ENCODE data around the gene TBC1D1. TPM values are rescaled to one million over a fixed set of nuclear protein-coding genes. Genes with fewer than 3 reads are reported as not detected.

The TBC1D1 gene
- polyA plus RNA-seq, 1 donor (not counting 4 experiments of a cell fraction or from before 2014, with no cell fraction given) = 32.5 TPM

- no peak for DNase-seq (ENCODE audit: low read depth, low spot score)
- no peak overlapping the region for H3K4me2 ChIP-seq (ENCODE audit: control insufficient read depth, extremely low read depth, insufficient read depth, low read depth, low read length)
- dilution Hi-C loops (cut with MboI; ENCODE audit: extremely low pct_ligation_motif_present, low sequenced_read_pairs) = no loop called here
- H3K27me3 ChIP-seq (ENCODE audit: control insufficient read depth, extremely low read depth, insufficient read depth, low read length) = no peaks in the 10 kb centered on the region
- H3K4me3 ChIP-seq (ENCODE audit: control insufficient read depth in 2 of 3, extremely low read depth in 1 of 3, insufficient read depth in 2 of 3, low read depth in 1 of 3, low read length in 3 of 3) = no peak overlapping the region
- H3K4me1 ChIP-seq (ENCODE audit: control insufficient read depth, extremely low read depth, insufficient read depth, low read length) = no peaks in the 10 kb centered on the region
- no peaks in the 10 kb centered on the region for H3K9me1 ChIP-seq (ENCODE audit: control insufficient read depth, extremely low read depth, insufficient read depth, low read length)
- no peak for FAIRE-seq
- H3K9ac ChIP-seq (ENCODE audit: control insufficient read depth, extremely low read depth, insufficient read depth, low read length) = no peak overlapping the region
- no peaks in the 10 kb centered on the region for H4K20me1 ChIP-seq (ENCODE audit: control insufficient read depth, extremely low read depth, insufficient read depth, low read length)
- H3K79me2 ChIP-seq (ENCODE audit: control insufficient read depth, insufficient read depth, low read length) = no peaks in the 10 kb centered on the region
- no peaks in the 10 kb centered on the region for H3K9me3 ChIP-seq (ENCODE audit: control insufficient read depth, low read depth, low read length)
- H3K36me3 ChIP-seq (ENCODE audit: control insufficient read depth in 2 of 2, extremely low read depth in 1 of 2, insufficient read depth in 2 of 2, low read length in 2 of 2) = peaks cover 0 to 2% of the 10 kb centered on the region in 2 experiments
- no peak overlapping the region for H3K27ac ChIP-seq (ENCODE audit: control insufficient read depth, insufficient read depth, low read length)
- no peak overlapping the region for H2AFZ ChIP-seq (ENCODE audit: control insufficient read depth, low read length)
- no peak for TF ChIP-seq EZH2 (IDR thresholded peaks at IDR 0.05; ENCODE audit: low read length)
- no peak for TF ChIP-seq CTCF (optimal IDR thresholded peaks at IDR 0.05 in 1 of 3, IDR thresholded peaks at IDR 0.05 in 1 of 3, conservative IDR thresholded peaks at IDR 0.05 in 1 of 3; ENCODE audit: extremely low read depth in 1 of 3, insufficient read depth in 2 of 3, low read length in 3 of 3)
Measured at GRCh38 chr4:38084877-38085711, 194.2 kb downstream of the TBC1D1 start.

GRCh38 chr4:38085751-38086150, 194.9 kb downstream of the TBC1D1 start:
- dilution Hi-C loops (cut with MboI; ENCODE audit: extremely low pct_ligation_motif_present, low sequenced_read_pairs) = no loop called here
- H3K79me2 ChIP-seq (ENCODE audit: control insufficient read depth, insufficient read depth, low read length) = no peaks in the 10 kb centered on the region
- DNase-seq (ENCODE audit: low read depth, low spot score) = no peak
- H3K27ac ChIP-seq (ENCODE audit: control insufficient read depth, insufficient read depth, low read length) = no peak overlapping the region
- no peaks in the 10 kb centered on the region for H3K4me1 ChIP-seq (ENCODE audit: control insufficient read depth, extremely low read depth, insufficient read depth, low read length)
- TF ChIP-seq CTCF (optimal IDR thresholded peaks at IDR 0.05 in 1 of 3, IDR thresholded peaks at IDR 0.05 in 1 of 3, conservative IDR thresholded peaks at IDR 0.05 in 1 of 3; ENCODE audit: extremely low read depth in 1 of 3, insufficient read depth in 2 of 3, low read length in 3 of 3) (no peak), EZH2 (IDR thresholded peaks at IDR 0.05; ENCODE audit: low read length) (no peak)
- H3K36me3 ChIP-seq (ENCODE audit: control insufficient read depth in 2 of 2, extremely low read depth in 1 of 2, insufficient read depth in 2 of 2, low read length in 2 of 2) = peaks cover 0 to 2% of the 10 kb centered on the region in 2 experiments
- H3K4me2 ChIP-seq (ENCODE audit: control insufficient read depth, extremely low read depth, insufficient read depth, low read depth, low read length) = no peak overlapping the region
- no peaks in the 10 kb centered on the region for H4K20me1 ChIP-seq (ENCODE audit: control insufficient read depth, extremely low read depth, insufficient read depth, low read length)
- H3K9ac ChIP-seq (ENCODE audit: control insufficient read depth, extremely low read depth, insufficient read depth, low read length) = no peak overlapping the region
- no peak overlapping the region for H3K4me3 ChIP-seq (ENCODE audit: control insufficient read depth in 2 of 3, extremely low read depth in 1 of 3, insufficient read depth in 2 of 3, low read depth in 1 of 3, low read length in 3 of 3)
- no peak for FAIRE-seq
- H3K9me3 ChIP-seq (ENCODE audit: control insufficient read depth, low read depth, low read length) = no peaks in the 10 kb centered on the region
- no peaks in the 10 kb centered on the region for H3K27me3 ChIP-seq (ENCODE audit: control insufficient read depth, extremely low read depth, insufficient read depth, low read length)
- no peaks in the 10 kb centered on the region for H3K9me1 ChIP-seq (ENCODE audit: control insufficient read depth, extremely low read depth, insufficient read depth, low read length)
- H2AFZ ChIP-seq (ENCODE audit: control insufficient read depth, low read length) = no peak overlapping the region

All from keratinocyte (primary cell).